GM21786 (cell line): Measurements from ENCODE around the gene PCSK7.

Experiments
- ATAC-seq: cut with Tn5 transposase; IDR thresholded peaks from one replicate; pipeline ENCODE4 v1.9.1; 2021; ENCODE audit not compliant: unreplicated experiment

The PCSK7 gene

GRCh38 chr11:117170210-117170609 is 61.7 kb downstream of the PCSK7 start:
- no peak for ATAC-seq

GRCh38 chr11:117169736-117170135 is 62.1 kb downstream of the PCSK7 start:
- ATAC-seq, result no peak

- no peak for ATAC-seq
Observed at GRCh38 chr11:117166491-117166890, 65.4 kb downstream of the PCSK7 start.

DNA sequence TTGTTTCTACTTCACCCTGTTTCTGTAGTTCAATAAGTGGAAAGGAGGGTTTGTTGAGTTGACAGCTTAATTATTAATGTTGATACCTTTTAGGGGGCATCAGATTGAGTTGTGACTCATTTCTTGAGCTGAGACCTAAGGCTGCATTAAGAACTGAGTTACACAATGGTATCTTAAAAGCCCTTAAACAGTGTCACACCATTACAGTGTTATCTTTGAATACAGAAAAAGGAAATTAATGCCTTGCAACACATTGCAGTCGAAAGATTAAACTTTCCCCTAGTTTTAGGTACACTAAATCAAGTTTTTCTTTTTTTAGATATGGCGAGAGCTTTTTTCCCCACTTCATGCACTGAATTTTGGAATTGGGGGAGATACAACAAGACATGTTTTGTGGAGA is 71.0 kb downstream of the PCSK7 start:
- ATAC-seq, result peak; percentile 47

- no peak for ATAC-seq
Observed at GRCh38 chr11:117159892-117160291, 72.0 kb downstream of the PCSK7 start.

DNA sequence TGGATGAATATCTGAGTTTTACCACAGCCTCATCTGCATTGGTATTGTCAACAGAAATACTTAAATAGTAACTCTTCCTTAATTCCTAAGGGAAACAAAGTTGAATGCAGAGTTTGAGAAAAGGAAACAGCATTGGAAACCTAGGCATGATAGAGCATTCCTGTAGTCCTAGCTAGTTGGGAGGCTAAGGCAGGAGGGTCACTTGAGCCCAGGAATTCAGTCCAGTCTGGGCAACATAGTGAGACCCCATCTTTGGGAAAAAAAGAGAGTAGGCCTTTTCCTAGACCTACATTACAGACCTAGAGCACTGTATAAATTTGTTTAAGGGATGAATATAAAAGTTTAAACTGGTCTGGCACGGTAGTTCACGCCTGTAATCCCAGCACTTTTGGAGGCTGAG is 74.4 kb downstream of the PCSK7 start:
- no peak for ATAC-seq

DNA sequence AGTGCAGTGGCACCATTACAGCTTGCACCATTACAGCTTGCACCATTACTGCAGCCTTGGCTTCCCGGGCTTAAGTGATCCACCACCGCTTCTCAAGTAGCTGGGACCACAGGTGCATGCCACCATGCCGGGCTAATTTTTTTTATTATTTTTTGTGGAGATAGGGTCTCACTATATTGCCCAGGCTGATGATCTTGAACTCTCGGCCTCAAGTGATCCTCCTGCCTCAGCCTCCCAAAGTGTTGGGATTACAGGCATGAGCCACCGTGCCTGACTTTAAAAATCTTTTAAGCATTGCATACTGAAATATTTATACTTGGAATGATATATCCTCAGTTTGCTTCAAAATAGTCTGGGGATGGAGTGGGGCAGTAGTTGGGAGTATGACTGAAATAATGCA is 77.4 kb downstream of the PCSK7 start:
- no peak for ATAC-seq
